Astrocyte of the spinal cord (primary cell): ENCODE results near the gene ABHD8.
"Not testable (repeated sequence)": the region's sequence is repeated elsewhere in the genome, so short reads cannot be mapped to it uniquely, and the experiment has no call there.

Experiments
- DNase-seq: peaks from one replicate; pipeline ENCODE4 v3.0.0; 2011; ENCODE audit warnings: low read depth, low spot score
- H3K4me3 ChIP-seq: 2 replicates; pipeline ENCODE4 v1.5.1; 2011; ENCODE audit warnings: low read depth, mild to moderate bottlenecking, low read length, moderate library complexity
- CTCF ChIP-seq: IDR thresholded peaks from 2 replicates; pipeline ENCODE4 v1.5.1; 2012; ENCODE audit warnings: low read depth, mild to moderate bottlenecking, low read length, inconsistent platforms
- in situ Hi-C: cut with HindIII; loops from 2 replicates; pipeline ENCODE4 v1.10.0; 2017; ENCODE audit warnings: low sequenced_read_pairs

ABHD8 gene

GRCh38 chr19:17296273-17296672 lies 7.0 kb downstream of the ABHD8 start:
- in situ Hi-C loops: no loop called here
- peak; percentile 24 for DNase-seq
- TF ChIP-seq CTCF: no peak
- H3K4me3 ChIP-seq: no peak overlapping the region

GRCh38 chr19:17295551-17295950 lies 7.7 kb downstream of the ABHD8 start:
- in situ Hi-C loops, H3K4me3 ChIP-seq, DNase-seq: not testable (repeated sequence)

- DNase-seq: no peak
- TF ChIP-seq CTCF: no peak
- in situ Hi-C loops: no loop called here
- H3K4me3 ChIP-seq: no peak overlapping the region
These were observed 9.0 kb downstream of the ABHD8 start for GRCh38 chr19:17294051-17294891.

- in situ Hi-C loops: no loop called here
- H3K4me3 ChIP-seq: no peak overlapping the region
- no peak for DNase-seq
- no peak for TF ChIP-seq CTCF
These were observed 9.6 kb downstream of the ABHD8 start for GRCh38 chr19:17293605-17294004.

GRCh38 chr19:17292301-17293074 lies 10.7 kb downstream of the ABHD8 start:
- TF ChIP-seq CTCF: peak; percentile 89
- DNase-seq: peak; percentile 83
- in situ Hi-C loops: no loop called here
- H3K4me3 ChIP-seq: peak overlapping the region; percentile 56

- in situ Hi-C loops: no loop called here
- peak overlapping the region; percentile 23 for H3K4me3 ChIP-seq
- DNase-seq: peak; percentile 89
- no peak for TF ChIP-seq CTCF
These were observed 13.7 kb downstream of the ABHD8 start for GRCh38 chr19:17289489-17289888.

GRCh38 chr19:17286752-17287151 lies 16.5 kb downstream of the ABHD8 start:
- in situ Hi-C loops: no loop called here
- no peak for TF ChIP-seq CTCF
- DNase-seq: no peak
- no peak overlapping the region for H3K4me3 ChIP-seq
